GM23338 (cell line): ENCODE measurements around the gene ZBTB20. TPM values are rescaled to one million over a fixed set of nuclear protein-coding genes. Genes with fewer than 3 reads are reported as not detected.

Experiments
- ATAC-seq: fragments of 200-7000 bp; cut with Tn5 transposase; 3 replicates; pipeline ENCODE4 v1.9.1; 2020
- DNase-seq: peaks from one replicate; pipeline ENCODE4 v3.0.0-alpha.2; 2015; ENCODE audit warnings: low spot score
- H2AFZ ChIP-seq: fragments of 200-600 bp; sonication (generic); 2 replicates; pipeline ENCODE4 v1.8.0; 2016; ENCODE audit warnings: antibody characterized with exemption, mild to moderate bottlenecking, moderate library complexity
- H3F3A ChIP-seq: fragments of 200-600 bp; sonication (generic); replicated peaks from 2 replicates; pipeline ENCODE4 v1.8.0; 2017; ENCODE audit warnings: antibody characterized with exemption, mixed run types, low read depth
- H3K27ac ChIP-seq: fragments of 200-600 bp; sonication (generic); 2 replicates; pipeline ENCODE4 v1.6.1; 2016; ENCODE audit warnings: low read depth
- H3K27me3 ChIP-seq: fragments of 200-600 bp; sonication (generic); 2 replicates; pipeline ENCODE4 v1.8.0; 2016; ENCODE audit warnings: mild to moderate bottlenecking, mixed run types, moderate library complexity; ENCODE audit not compliant: insufficient read depth
- H3K36me3 ChIP-seq: fragments of 200-600 bp; sonication (generic); 2 replicates; pipeline ENCODE4 v1.8.0; 2016; ENCODE audit warnings: mild to moderate bottlenecking; ENCODE audit not compliant: insufficient read depth
- H3K4me1 ChIP-seq: fragments of 200-600 bp; sonication (generic); 2 replicates; pipeline ENCODE4 v1.8.0; 2016; ENCODE audit warnings: mild to moderate bottlenecking, moderate library complexity; ENCODE audit not compliant: insufficient read depth
- H3K4me2 ChIP-seq: fragments of 200-600 bp; sonication (generic); 2 replicates; pipeline ENCODE4 v1.7.1; 2017; ENCODE audit warnings: mixed run types
- H3K4me3 ChIP-seq: fragments of 200-600 bp; sonication (generic); 2 replicates; pipeline ENCODE4 v1.6.1; 2016; ENCODE audit warnings: mixed run types
- H3K79me2 ChIP-seq: fragments of 200-600 bp; sonication (generic); replicated peaks from 2 replicates; pipeline ENCODE4 v1.8.0; 2017; ENCODE audit warnings: mild to moderate bottlenecking; ENCODE audit not compliant: insufficient read depth
- H3K9me2 ChIP-seq: fragments of 200-600 bp; sonication (generic); 2 replicates; pipeline ENCODE4 v1.8.0; 2017; ENCODE audit not compliant: insufficient read depth
- H4K20me1 ChIP-seq: fragments of 200-600 bp; sonication (generic); replicated peaks from 2 replicates; pipeline ENCODE4 v1.8.0; 2017; ENCODE audit warnings: mild to moderate bottlenecking; ENCODE audit not compliant: insufficient read depth
- H3K27ac Mint-ChIP-seq: 2 replicates; pipeline ENCODE4 v1.8.0; 2020; ENCODE audit warnings: inconsistent platforms, mild to moderate bottlenecking, moderate library complexity, mixed read lengths
- H3K27me3 Mint-ChIP-seq: 3 replicates; pipeline ENCODE4 v1.8.0; 2022; ENCODE audit warnings: low read depth, mild to moderate bottlenecking, moderate library complexity, mixed read lengths, inconsistent platforms; ENCODE audit not compliant: insufficient read depth, poor library complexity
- H3K36me3 Mint-ChIP-seq: 3 replicates; pipeline ENCODE4 v1.8.0; 2021; ENCODE audit warnings: low read depth, mild to moderate bottlenecking, inconsistent platforms, moderate library complexity, mixed read lengths
- H3K4me1 Mint-ChIP-seq: 3 replicates; pipeline ENCODE4 v1.8.0; 2020; ENCODE audit warnings: mild to moderate bottlenecking, inconsistent platforms, mixed read lengths
- H3K4me3 Mint-ChIP-seq: 3 replicates; pipeline ENCODE4 v1.8.0; 2021; ENCODE audit warnings: moderate library complexity, mild to moderate bottlenecking, inconsistent platforms, mixed read lengths
- H3K9me3 Mint-ChIP-seq: 3 replicates; pipeline ENCODE4 v1.8.0; 2020; ENCODE audit warnings: moderate library complexity, mild to moderate bottlenecking, inconsistent platforms, mixed read lengths
- CREB1 ChIP-seq: fragments of 250-450 bp; sonication (Bioruptor Pico); IDR thresholded peaks from 2 replicates; pipeline ENCODE4 v1.5.0; 2020; ENCODE audit warnings: low read depth, mild to moderate bottlenecking, moderate library complexity
- EZH2 ChIP-seq: fragments of 200-600 bp; sonication (generic); IDR thresholded peaks from one replicate; pipeline ENCODE4 v1.8.0; 2017; ENCODE audit warnings: antibody characterized with exemption, mild to moderate bottlenecking, low read depth; ENCODE audit not compliant: unreplicated experiment
- EZH2phosphoT487 ChIP-seq: fragments of 200-600 bp; sonication (generic); IDR thresholded peaks from one replicate; pipeline ENCODE4 v1.8.1; 2018; ENCODE audit warnings: antibody characterized with exemption; ENCODE audit not compliant: unreplicated experiment
- JUNB ChIP-seq: IDR thresholded peaks from one replicate; pipeline ENCODE4 v1.6.1; 2016; ENCODE audit warnings: antibody characterized with exemption; ENCODE audit not compliant: unreplicated experiment
- NANOG ChIP-seq: IDR thresholded peaks from 2 replicates; pipeline ENCODE4 v1.6.1; 2016; ENCODE audit warnings: antibody characterized with exemption, borderline replicate concordance
- POLR2AphosphoS5 ChIP-seq: IDR thresholded peaks from 2 replicates; pipeline ENCODE4 v1.6.1; 2016; ENCODE audit warnings: antibody characterized with exemption, low read depth
- STAT1 ChIP-seq: IDR thresholded peaks from one replicate; pipeline ENCODE4 v1.6.1; 2016; ENCODE audit warnings: antibody characterized with exemption; ENCODE audit not compliant: unreplicated experiment
- ZNF114 ChIP-seq: fragments of 250-450 bp; sonication (Bioruptor Pico); IDR thresholded peaks from 2 replicates; pipeline ENCODE4 v1.5.0; 2020; ENCODE audit warnings: mild to moderate bottlenecking, moderate library complexity
- ZNF331 ChIP-seq: fragments of 250-450 bp; sonication (Bioruptor Pico); IDR thresholded peaks from 2 replicates; pipeline ENCODE4 v1.5.0; 2020; ENCODE audit warnings: low read depth, mild to moderate bottlenecking, moderate library complexity
- polyA plus RNA-seq: library from polyadenylated mRNA; unstranded; fragments of >200 nt; fragmentation: Nextera tagmentation; extraction: Ambion mirVana; gene quantifications from 2 replicates; pipeline ENCODE4 v1.2.1, GENCODE V29; 2016
- total RNA-seq: library from RNA; depleted of rRNA; stranded (reverse); fragments of >200 nt; shearing (Covaris generic); gene quantifications from 2 replicates; pipeline ENCODE4 v1.2.3, GENCODE V29; 2014
- TF ChIP-seq, protein P1 (sequence below): IDR thresholded peaks from 2 replicates; pipeline ENCODE4 v1.6.1; 2016; ENCODE audit warnings: antibody characterized with exemption
- TF ChIP-seq, protein P2 (sequence below): fragments of 250-450 bp; sonication (Bioruptor Pico); IDR thresholded peaks from 2 replicates; pipeline ENCODE4 v1.5.0; 2020; ENCODE audit warnings: mild to moderate bottlenecking, moderate library complexity
- TF ChIP-seq, protein P3 (sequence below), 2 experiments: fragments of 200-600 bp in 1 of 2; sonication (generic) in 1 of 2; conservative IDR thresholded peaks; 2 replicates each; pipeline versions ENCODE4 v1.5.1 to v1.6.1; 2016 to 2017; ENCODE audit warnings: antibody characterized with exemption in 2 of 2, low read depth in 2 of 2, mild to moderate bottlenecking in 2 of 2, moderate library complexity in 1 of 2
- TF ChIP-seq, protein P4 (sequence below): IDR thresholded peaks from one replicate; pipeline ENCODE4 v1.6.1; 2018; ENCODE audit warnings: antibody characterized with exemption; ENCODE audit not compliant: unreplicated experiment

The ZBTB20 gene
- total and polyA plus RNA-seq, 2 experiments from 2014 or later, result 2.0 to 3.3 TPM

DNA sequence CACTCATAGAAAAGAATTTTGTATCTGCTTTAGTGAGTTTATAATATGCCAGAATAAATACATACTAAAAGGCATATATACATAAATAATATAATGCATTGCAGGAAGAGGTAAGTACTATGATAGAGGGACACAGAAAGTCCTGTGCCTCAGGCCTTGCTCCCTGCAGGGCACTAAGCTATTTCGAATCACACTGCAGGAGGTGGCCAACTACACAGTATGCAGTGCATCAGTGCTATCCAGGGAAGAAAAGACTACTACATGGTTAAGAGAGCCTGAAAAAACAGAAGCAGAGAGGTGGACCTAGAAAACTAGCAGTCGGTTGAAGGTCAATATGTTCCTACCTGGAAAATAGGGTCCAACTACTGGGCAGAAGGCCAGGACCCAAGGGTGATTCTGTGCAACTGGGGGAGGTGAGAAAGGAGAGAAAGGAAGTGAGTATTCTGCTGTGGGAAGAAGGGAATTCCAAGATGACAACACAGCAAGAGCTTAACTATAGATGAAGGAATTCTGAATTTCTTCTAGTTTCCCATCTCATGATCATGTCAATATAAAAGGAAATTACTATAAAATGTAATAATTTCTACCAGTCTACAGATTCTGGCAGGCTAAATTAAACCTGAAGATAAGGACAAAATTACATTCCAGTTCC, 218.0 kb downstream of the ZBTB20 start:
- Mint-ChIP-seq H3K4me3 (no peak overlapping the region), H3K27me3 (peaks cover 3% of the 10 kb centered on the region), H3K27ac (no peak overlapping the region), H3K36me3 (no peaks in the 10 kb centered on the region), H3K9me3 (no peaks in the 10 kb centered on the region), H3K4me1 (peaks cover 3% of the 10 kb centered on the region; the same call in 1 of the 3 replicates)
- no peaks in the 10 kb centered on the region for H3K27me3 ChIP-seq
- H3F3A ChIP-seq, result no peaks in the 10 kb centered on the region
- ATAC-seq (peak; percentile 58; the same call in 2 of the 3 replicates), DNase-seq (no peak)
- H3K9me2 ChIP-seq, result peaks cover 6% of the 10 kb centered on the region; the same call in 1 of the 2 replicates
- H3K4me2 ChIP-seq, result no peak overlapping the region
- H4K20me1 ChIP-seq, result no peaks in the 10 kb centered on the region
- TF ChIP-seq NANOG, result no peak
- TF ChIP-seq EZH2, result no peak
- TF ChIP-seq EZH2phosphoT487, result no peak
- TF ChIP-seq POLR2AphosphoS5, result no peak
- TF ChIP-seq ZNF331 (CRISPR knock-in tag), result no peak
- TF ChIP-seq CREB1, result no peak
- TF ChIP-seq, protein P1, sequence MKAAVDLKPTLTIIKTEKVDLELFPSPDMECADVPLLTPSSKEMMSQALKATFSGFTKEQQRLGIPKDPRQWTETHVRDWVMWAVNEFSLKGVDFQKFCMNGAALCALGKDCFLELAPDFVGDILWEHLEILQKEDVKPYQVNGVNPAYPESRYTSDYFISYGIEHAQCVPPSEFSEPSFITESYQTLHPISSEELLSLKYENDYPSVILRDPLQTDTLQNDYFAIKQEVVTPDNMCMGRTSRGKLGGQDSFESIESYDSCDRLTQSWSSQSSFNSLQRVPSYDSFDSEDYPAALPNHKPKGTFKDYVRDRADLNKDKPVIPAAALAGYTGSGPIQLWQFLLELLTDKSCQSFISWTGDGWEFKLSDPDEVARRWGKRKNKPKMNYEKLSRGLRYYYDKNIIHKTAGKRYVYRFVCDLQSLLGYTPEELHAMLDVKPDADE, result no peak
- no peak for TF ChIP-seq JUNB
- TF ChIP-seq STAT1, result no peak
- no peak for TF ChIP-seq ZNF114
- TF ChIP-seq, protein P2, sequence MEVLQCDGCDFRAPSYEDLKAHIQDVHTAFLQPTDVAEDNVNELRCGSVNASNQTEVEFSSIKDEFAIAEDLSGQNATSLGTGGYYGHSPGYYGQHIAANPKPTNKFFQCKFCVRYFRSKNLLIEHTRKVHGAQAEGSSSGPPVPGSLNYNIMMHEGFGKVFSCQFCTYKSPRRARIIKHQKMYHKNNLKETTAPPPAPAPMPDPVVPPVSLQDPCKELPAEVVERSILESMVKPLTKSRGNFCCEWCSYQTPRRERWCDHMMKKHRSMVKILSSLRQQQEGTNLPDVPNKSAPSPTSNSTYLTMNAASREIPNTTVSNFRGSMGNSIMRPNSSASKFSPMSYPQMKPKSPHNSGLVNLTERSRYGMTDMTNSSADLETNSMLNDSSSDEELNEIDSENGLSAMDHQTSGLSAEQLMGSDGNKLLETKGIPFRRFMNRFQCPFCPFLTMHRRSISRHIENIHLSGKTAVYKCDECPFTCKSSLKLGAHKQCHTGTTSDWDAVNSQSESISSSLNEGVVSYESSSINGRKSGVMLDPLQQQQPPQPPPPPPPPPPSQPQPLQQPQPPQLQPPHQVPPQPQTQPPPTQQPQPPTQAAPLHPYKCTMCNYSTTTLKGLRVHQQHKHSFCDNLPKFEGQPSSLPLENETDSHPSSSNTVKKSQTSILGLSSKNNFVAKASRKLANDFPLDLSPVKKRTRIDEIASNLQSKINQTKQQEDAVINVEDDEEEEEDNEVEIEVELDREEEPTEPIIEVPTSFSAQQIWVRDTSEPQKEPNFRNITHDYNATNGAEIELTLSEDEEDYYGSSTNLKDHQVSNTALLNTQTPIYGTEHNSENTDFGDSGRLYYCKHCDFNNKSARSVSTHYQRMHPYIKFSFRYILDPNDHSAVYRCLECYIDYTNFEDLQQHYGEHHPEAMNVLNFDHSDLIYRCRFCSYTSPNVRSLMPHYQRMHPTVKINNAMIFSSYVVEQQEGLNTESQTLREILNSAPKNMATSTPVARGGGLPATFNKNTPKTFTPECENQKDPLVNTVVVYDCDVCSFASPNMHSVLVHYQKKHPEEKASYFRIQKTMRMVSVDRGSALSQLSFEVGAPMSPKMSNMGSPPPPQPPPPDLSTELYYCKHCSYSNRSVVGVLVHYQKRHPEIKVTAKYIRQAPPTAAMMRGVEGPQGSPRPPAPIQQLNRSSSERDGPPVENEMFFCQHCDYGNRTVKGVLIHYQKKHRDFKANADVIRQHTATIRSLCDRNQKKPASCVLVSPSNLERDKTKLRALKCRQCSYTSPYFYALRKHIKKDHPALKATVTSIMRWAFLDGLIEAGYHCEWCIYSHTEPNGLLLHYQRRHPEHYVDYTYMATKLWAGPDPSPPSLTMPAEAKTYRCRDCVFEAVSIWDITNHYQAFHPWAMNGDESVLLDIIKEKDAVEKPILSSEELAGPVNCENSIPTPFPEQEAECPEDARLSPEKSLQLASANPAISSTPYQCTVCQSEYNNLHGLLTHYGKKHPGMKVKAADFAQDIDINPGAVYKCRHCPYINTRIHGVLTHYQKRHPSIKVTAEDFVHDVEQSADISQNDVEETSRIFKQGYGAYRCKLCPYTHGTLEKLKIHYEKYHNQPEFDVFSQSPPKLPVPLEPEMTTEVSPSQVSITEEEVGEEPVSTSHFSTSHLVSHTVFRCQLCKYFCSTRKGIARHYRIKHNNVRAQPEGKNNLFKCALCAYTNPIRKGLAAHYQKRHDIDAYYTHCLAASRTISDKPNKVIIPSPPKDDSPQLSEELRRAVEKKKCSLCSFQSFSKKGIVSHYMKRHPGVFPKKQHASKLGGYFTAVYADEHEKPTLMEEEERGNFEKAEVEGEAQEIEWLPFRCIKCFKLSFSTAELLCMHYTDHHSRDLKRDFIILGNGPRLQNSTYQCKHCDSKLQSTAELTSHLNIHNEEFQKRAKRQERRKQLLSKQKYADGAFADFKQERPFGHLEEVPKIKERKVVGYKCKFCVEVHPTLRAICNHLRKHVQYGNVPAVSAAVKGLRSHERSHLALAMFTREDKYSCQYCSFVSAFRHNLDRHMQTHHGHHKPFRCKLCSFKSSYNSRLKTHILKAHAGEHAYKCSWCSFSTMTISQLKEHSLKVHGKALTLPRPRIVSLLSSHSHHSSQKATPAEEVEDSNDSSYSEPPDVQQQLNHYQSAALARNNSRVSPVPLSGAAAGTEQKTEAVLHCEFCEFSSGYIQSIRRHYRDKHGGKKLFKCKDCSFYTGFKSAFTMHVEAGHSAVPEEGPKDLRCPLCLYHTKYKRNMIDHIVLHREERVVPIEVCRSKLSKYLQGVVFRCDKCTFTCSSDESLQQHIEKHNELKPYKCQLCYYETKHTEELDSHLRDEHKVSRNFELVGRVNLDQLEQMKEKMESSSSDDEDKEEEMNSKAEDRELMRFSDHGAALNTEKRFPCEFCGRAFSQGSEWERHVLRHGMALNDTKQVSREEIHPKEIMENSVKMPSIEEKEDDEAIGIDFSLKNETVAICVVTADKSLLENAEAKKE (CRISPR knock-in tag), result no peak
- TF ChIP-seq, protein P3, sequence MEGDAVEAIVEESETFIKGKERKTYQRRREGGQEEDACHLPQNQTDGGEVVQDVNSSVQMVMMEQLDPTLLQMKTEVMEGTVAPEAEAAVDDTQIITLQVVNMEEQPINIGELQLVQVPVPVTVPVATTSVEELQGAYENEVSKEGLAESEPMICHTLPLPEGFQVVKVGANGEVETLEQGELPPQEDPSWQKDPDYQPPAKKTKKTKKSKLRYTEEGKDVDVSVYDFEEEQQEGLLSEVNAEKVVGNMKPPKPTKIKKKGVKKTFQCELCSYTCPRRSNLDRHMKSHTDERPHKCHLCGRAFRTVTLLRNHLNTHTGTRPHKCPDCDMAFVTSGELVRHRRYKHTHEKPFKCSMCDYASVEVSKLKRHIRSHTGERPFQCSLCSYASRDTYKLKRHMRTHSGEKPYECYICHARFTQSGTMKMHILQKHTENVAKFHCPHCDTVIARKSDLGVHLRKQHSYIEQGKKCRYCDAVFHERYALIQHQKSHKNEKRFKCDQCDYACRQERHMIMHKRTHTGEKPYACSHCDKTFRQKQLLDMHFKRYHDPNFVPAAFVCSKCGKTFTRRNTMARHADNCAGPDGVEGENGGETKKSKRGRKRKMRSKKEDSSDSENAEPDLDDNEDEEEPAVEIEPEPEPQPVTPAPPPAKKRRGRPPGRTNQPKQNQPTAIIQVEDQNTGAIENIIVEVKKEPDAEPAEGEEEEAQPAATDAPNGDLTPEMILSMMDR (conservative IDR thresholded peaks at IDR 0.05; ENCODE audit: low read depth in 2 of 2), result no peak
- TF ChIP-seq, protein P4, sequence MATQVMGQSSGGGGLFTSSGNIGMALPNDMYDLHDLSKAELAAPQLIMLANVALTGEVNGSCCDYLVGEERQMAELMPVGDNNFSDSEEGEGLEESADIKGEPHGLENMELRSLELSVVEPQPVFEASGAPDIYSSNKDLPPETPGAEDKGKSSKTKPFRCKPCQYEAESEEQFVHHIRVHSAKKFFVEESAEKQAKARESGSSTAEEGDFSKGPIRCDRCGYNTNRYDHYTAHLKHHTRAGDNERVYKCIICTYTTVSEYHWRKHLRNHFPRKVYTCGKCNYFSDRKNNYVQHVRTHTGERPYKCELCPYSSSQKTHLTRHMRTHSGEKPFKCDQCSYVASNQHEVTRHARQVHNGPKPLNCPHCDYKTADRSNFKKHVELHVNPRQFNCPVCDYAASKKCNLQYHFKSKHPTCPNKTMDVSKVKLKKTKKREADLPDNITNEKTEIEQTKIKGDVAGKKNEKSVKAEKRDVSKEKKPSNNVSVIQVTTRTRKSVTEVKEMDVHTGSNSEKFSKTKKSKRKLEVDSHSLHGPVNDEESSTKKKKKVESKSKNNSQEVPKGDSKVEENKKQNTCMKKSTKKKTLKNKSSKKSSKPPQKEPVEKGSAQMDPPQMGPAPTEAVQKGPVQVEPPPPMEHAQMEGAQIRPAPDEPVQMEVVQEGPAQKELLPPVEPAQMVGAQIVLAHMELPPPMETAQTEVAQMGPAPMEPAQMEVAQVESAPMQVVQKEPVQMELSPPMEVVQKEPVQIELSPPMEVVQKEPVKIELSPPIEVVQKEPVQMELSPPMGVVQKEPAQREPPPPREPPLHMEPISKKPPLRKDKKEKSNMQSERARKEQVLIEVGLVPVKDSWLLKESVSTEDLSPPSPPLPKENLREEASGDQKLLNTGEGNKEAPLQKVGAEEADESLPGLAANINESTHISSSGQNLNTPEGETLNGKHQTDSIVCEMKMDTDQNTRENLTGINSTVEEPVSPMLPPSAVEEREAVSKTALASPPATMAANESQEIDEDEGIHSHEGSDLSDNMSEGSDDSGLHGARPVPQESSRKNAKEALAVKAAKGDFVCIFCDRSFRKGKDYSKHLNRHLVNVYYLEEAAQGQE, result no peak
- no peak overlapping the region for H3K27ac ChIP-seq
- no peaks in the 10 kb centered on the region for H3K36me3 ChIP-seq
- no peak overlapping the region for H3K4me3 ChIP-seq
- no peak overlapping the region for H2AFZ ChIP-seq
- no peaks in the 10 kb centered on the region for H3K79me2 ChIP-seq
- H3K4me1 ChIP-seq, result no peaks in the 10 kb centered on the region
